ENCODE data around the gene ALK.

ALK gene

GRCh38 chr2:29921560-29921915 is at the start of gene ALK:
TSS of gene ALK (minus strand) at chr2:29921586. CDS start at chr2:29920659, 927 bp downstream.
- peak; percentile 90 to 96 for DNase-seq

- DNase-seq: no peak
Observed at GRCh38 chr2:29966266-29966665, 44.9 kb upstream of the ALK start.

- no peak for DNase-seq
Observed at GRCh38 chr2:29963972-29964570, 42.7 kb upstream of the ALK start.

GRCh38 chr2:29962922-29963321 is 41.5 kb upstream of the ALK start:
- no peak for DNase-seq

- DNase-seq: no peak
Observed at GRCh38 chr2:29954316-29954715, 32.9 kb upstream of the ALK start.

- no peak for DNase-seq
Observed at GRCh38 chr2:29952973-29953372, 31.6 kb upstream of the ALK start.

- DNase-seq: no peak
Observed at GRCh38 chr2:29951576-29951975, 30.2 kb upstream of the ALK start.

- DNase-seq: no peak
Observed at GRCh38 chr2:29950481-29950880, 29.1 kb upstream of the ALK start.

GRCh38 chr2:29949042-29949441 is 27.7 kb upstream of the ALK start:
- DNase-seq: no peak

- DNase-seq: no peak
Observed at GRCh38 chr2:29946505-29946904, 25.1 kb upstream of the ALK start.

- no peak for DNase-seq
Observed at GRCh38 chr2:29942711-29943110, 21.3 kb upstream of the ALK start.

GRCh38 chr2:29940706-29941105 is 19.3 kb upstream of the ALK start:
- no peak for DNase-seq

GRCh38 chr2:29936020-29936419 is 14.6 kb upstream of the ALK start:
- DNase-seq: no peak

- DNase-seq: no peak
Observed at GRCh38 chr2:29931818-29932217, 10.4 kb upstream of the ALK start.

GRCh38 chr2:29923110-29923721 is 1.8 kb upstream of the ALK start:
- DNase-seq: peak; percentile 22 to 67

- DNase-seq: no peak
Observed at GRCh38 chr2:29922605-29923004, 1.2 kb upstream of the ALK start.

- peak in 1 of 2 experiments; percentile 20 for DNase-seq
Observed at GRCh38 chr2:29920631-29921559, 491 bp downstream of the ALK start.

- no peak for DNase-seq
Observed at GRCh38 chr2:29920130-29920577, 1.2 kb downstream of the ALK start.

GRCh38 chr2:29918941-29919340 is 2.4 kb downstream of the ALK start:
- DNase-seq: no peak

GRCh38 chr2:29917781-29918180 is 3.6 kb downstream of the ALK start:
- DNase-seq: no peak

- DNase-seq: no peak
Observed at GRCh38 chr2:29916571-29916970, 4.8 kb downstream of the ALK start.

GRCh38 chr2:29910960-29911359 is 10.4 kb downstream of the ALK start:
- DNase-seq: no peak

- no peak for DNase-seq
Observed at GRCh38 chr2:29910465-29910864, 10.9 kb downstream of the ALK start.

- no peak for DNase-seq
Observed at GRCh38 chr2:29902356-29902755, 19.0 kb downstream of the ALK start.
